Measurements from ENCODE around the gene ITPR2.

GRCh38 chr12:26783131-26783526 lies 49.9 kb downstream of the ITPR2 start:
- TF ChIP-seq, protein P1, sequence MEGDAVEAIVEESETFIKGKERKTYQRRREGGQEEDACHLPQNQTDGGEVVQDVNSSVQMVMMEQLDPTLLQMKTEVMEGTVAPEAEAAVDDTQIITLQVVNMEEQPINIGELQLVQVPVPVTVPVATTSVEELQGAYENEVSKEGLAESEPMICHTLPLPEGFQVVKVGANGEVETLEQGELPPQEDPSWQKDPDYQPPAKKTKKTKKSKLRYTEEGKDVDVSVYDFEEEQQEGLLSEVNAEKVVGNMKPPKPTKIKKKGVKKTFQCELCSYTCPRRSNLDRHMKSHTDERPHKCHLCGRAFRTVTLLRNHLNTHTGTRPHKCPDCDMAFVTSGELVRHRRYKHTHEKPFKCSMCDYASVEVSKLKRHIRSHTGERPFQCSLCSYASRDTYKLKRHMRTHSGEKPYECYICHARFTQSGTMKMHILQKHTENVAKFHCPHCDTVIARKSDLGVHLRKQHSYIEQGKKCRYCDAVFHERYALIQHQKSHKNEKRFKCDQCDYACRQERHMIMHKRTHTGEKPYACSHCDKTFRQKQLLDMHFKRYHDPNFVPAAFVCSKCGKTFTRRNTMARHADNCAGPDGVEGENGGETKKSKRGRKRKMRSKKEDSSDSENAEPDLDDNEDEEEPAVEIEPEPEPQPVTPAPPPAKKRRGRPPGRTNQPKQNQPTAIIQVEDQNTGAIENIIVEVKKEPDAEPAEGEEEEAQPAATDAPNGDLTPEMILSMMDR (IDR thresholded peaks at IDR 0.05; ENCODE audit: low read length), result no peak
- TF ChIP-seq EZH2 (optimal IDR thresholded peaks at IDR 0.05; ENCODE audit: low read depth, low read length) (no peak), EZH2phosphoT487 (IDR thresholded peaks at IDR 0.05; ENCODE audit: low read length) (no peak)

Measured in MM.1S (cell line).